Measurements from ENCODE around the gene NCEH1.

DNA sequence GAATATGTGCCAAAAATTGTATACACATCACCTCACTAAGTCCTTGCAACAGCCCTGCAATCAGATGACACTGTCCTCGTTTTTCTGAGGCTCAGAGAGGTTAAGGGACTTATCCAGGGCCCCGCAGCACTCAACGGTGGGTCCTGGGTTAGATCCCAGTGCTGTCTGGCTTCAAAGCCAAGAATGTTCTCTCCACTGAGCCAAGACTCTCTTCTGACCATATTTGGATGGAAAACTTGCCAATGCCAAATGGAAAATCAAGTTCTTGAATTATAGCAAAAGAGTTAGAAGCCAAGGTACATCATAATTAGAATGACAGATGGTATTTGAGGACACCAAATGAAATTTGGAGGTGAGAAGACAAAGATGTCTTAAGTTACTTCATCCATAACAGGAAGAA is 75.9 kb downstream of the NCEH1 start:
- TF ChIP-seq, protein P1, sequence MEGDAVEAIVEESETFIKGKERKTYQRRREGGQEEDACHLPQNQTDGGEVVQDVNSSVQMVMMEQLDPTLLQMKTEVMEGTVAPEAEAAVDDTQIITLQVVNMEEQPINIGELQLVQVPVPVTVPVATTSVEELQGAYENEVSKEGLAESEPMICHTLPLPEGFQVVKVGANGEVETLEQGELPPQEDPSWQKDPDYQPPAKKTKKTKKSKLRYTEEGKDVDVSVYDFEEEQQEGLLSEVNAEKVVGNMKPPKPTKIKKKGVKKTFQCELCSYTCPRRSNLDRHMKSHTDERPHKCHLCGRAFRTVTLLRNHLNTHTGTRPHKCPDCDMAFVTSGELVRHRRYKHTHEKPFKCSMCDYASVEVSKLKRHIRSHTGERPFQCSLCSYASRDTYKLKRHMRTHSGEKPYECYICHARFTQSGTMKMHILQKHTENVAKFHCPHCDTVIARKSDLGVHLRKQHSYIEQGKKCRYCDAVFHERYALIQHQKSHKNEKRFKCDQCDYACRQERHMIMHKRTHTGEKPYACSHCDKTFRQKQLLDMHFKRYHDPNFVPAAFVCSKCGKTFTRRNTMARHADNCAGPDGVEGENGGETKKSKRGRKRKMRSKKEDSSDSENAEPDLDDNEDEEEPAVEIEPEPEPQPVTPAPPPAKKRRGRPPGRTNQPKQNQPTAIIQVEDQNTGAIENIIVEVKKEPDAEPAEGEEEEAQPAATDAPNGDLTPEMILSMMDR (IDR thresholded peaks at IDR 0.05) = no peak
- no peak for TF ChIP-seq EP300 (IDR thresholded peaks at IDR 0.05; ENCODE audit: borderline replicate concordance in 1 of 2, low read depth in 1 of 2, low read length in 1 of 2)
- no peak for TF ChIP-seq GATA2 (CRISPR knock-in tag; IDR thresholded peaks at IDR 0.05)
- TF ChIP-seq, protein P2, sequence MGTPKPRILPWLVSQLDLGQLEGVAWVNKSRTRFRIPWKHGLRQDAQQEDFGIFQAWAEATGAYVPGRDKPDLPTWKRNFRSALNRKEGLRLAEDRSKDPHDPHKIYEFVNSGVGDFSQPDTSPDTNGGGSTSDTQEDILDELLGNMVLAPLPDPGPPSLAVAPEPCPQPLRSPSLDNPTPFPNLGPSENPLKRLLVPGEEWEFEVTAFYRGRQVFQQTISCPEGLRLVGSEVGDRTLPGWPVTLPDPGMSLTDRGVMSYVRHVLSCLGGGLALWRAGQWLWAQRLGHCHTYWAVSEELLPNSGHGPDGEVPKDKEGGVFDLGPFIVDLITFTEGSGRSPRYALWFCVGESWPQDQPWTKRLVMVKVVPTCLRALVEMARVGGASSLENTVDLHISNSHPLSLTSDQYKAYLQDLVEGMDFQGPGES (IDR thresholded peaks at IDR 0.05; ENCODE audit: low read depth, low read length) = no peak
- TF ChIP-seq EZH2phosphoT487 (IDR thresholded peaks at IDR 0.05; ENCODE audit: borderline replicate concordance, low read depth) = no peak
- TF ChIP-seq TAF1 (IDR thresholded peaks at IDR 0.05; ENCODE audit: borderline replicate concordance, low read depth, low read length) = no peak
- TF ChIP-seq SMC3 (IDR thresholded peaks at IDR 0.05; ENCODE audit: low read depth, low read length) = no peak
- no peak for TF ChIP-seq SIN3A (IDR thresholded peaks at IDR 0.05; ENCODE audit: borderline replicate concordance, low read depth, low read length)
